ENCODE data around the gene KCNH2.

Gene KCNH2

DNA sequence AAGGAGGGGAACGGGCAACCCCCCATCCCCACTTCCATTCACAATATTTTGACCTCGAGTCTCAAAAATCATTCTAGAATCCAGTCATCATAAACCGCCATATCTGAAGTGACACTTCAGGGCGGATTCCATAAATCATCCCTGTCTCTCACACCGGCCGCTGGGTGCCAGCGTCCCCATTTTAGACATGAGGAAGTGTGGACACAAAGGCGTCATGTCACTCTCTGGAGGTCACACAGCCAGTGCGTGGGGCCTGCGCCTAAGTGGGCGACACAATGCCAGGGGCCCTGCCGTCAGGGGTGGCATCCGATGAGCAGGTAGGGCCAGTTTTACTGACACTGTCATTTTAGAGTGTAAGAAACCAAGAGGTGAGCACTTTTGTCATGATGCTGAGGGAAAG lies 19.5 kb downstream of the KCNH2 start:
- DNase-seq, result no peak

DNA sequence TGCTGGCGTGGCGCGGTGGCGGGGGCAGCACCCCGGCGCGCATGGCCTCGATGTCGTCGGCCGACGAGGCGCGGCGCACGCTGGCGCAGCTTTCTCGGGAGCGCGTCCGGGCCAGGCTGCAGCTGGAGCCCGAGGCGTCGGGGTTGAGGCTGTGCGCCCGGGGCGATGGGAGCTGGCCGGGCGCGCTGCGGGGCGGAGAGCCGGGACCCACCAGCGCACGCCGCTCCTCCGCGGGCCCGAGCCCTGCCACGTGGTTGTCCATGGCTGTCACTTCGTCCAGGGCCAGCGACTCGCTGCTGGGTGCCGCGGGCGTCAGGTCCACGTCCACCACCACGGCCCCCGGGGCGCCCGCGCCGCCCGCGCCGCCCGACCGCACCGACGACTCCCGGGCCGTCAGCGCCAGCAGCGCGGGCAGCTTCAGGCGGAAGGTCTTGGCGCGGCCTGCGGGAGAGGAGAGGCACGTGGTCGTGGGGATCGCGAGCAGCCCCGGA lies 20.0 kb downstream of the KCNH2 start:
- DNase-seq, result no peak

DNA sequence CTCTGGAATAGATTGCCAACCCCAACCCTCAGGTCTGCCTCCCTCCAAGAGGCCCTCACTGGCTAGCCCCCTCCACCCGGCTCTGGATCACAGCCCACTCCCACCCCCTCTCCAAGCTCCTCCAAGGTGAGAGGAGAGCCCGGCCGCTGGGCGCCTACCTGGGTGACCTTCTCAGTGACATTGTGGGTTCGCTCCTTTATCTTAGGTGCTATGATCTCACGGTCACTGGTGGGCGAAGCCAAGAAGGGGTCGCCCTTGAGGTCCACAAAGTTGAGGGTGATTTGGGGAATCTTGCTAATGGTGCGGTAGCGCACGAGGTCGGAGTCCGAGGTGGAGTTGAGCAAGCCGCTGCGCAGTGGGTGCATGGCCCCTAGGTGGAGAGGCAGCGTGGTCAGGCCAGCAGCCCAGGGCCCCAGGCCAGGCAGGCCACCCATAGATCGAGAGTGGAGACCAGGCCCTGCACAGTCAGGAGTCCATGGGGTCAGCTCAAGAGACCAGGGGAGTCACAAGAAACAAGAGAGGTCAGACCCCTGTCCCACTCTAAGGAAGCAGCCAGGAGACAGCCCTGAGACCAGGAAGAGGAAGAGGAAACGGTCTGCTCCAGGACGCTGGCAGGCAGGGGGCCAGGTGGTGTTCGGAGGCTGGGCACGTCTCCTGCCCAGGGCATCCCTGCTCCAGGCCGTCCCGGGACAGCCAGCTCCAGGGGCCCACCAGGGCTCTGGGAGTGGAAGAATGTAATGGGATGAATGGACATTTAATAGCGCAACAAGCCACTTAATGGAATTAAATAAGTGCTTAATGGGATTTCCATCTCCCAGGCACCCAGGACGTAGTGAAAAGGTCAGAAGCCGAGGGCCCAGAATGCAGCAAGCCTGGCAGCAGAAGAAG lies 20.7 kb downstream of the KCNH2 start:
- DNase-seq, result no peak

DNA sequence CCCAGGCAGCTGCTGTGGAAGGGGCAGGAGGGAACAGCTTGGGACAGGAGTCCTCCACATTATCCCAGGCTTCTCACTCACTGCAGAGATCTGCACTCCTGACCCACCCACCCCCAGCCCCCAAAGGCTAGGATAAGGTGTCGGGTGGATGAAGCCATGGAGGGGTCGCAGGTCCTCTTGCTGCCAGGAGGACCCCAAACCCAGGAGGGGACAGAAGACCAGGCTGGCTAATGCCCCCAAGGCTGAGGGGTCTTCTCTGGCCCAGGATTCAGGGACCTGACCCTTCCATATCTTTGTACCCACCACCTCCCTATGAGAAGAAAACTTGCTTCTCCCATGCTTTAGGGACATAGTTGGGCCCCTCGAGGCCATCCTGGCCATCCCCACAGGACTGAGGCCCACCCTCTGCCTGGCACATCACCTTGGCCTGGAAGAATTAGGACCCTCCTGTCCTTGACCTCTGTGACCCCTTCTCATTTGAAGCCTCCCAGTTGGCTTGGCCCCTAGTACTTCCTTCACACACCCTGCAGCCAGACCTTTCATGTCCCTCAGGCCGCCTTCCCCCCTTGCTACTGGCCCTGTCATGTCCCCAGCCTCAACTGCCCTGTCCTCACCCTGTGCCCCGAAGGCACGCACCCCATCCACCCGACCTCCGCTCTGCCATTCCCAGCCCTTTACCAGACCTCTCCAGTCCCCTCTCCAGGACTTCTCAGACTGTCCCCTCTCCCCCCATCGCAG lies 21.6 kb downstream of the KCNH2 start:
- DNase-seq, result no peak

DNA sequence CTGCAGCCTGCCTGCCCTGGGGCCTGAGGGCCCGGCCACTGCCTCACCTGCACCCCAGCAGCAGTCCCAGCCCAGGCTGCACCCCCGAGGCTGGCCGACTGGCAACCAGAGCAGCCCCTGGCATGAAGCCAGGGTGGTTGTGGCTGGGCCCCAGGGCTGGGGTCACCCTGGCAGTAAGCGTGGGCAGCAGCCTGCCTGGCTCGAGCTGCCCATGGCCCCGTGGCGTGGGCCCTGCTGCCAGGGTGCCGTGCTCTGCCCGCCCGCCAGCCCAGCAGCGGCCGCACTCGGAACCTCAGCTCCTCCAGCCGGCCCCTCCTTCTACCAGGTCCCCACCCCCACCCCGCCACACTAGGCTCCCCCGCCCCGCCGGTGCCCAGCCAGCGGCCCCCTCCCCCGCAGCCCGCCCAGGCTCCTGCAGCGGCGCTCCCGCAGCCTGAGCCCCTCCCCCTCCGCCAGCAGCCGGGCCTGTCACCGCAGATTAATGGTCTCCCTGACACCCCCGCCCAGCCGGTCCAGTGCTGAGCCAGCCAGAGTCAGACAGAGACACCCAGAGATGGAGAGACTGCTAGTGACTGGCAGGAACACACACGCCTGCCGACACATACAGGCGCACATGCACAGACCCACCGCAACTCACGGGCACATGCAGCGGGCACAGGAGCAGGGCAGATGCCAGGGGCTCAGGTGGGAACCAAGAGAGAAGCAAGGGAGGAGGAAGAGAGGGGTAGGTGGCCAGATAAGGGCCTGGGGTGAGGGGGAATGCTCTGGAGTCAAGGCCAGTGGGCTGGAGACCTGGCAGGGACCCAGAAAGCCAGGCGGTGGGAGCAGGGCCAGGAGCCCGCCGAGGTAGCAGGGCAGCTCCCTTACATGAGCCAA lies 22.4 kb downstream of the KCNH2 start:
- DNase-seq, result no peak

DNA sequence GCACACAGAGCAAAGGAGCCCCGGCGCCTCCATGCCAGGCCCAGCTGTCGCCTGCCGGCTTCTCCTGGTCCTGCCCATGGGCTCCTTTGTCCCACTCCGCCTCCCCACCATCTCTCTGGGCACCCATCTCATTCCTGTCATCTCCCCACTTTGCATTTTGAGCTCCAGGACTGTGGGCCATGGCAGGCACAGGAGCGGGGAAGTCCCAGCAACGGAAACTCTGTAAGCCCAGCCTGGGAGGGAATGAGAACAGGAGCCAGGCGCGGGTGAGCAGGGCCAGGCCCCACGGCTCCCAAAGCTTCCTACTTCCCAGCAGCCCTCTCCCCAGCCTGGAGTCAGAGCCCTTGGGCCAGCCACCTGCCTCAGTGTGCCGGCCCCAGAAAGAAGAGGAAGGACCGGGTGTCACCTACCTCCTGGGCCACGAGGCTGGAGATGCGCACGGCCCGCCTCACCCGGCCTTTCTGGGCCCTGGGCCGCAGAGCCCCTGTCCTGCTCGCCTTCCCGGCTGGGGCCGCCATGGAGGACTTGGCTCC lies 23.1 kb downstream of the KCNH2 start:
- no peak for DNase-seq

DNA sequence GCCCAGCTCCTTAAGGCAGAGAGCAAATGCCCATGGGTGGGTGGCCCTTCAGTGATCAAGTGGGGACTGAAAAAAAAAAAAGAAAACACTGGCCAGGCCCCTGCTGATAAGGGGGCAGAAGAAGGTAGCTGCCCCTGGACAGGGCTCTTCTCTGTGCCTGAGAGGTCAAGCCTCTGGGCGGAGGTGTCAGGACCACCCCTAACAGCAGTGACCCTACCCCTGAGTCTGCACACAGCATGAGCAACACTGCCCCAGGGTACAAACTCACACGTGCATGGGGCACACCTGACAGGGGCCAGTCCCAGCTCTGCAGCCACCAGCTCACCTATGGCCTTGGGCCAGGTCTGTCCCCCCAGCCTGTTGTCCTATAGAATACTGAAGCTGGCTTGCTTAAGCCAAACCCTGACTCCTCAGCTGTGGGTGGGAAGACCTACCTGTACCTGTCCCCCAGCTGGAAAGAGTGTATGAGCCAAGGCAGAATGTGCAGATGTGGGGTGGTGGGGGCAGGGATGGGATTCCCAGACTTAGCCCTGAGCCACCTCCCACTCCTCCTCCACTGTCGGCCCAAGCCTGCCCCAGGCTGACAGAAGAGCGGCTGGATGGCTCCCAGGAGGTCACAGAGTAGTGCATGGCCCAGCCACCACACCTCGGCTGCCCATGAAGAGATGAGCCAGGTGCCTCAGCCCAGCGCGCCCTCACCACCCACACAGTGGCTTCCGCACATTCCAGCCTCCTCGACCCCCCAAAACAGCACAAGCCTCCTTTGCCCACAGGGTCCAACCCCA lies 23.7 kb downstream of the KCNH2 start:
- DNase-seq, result no peak

DNA sequence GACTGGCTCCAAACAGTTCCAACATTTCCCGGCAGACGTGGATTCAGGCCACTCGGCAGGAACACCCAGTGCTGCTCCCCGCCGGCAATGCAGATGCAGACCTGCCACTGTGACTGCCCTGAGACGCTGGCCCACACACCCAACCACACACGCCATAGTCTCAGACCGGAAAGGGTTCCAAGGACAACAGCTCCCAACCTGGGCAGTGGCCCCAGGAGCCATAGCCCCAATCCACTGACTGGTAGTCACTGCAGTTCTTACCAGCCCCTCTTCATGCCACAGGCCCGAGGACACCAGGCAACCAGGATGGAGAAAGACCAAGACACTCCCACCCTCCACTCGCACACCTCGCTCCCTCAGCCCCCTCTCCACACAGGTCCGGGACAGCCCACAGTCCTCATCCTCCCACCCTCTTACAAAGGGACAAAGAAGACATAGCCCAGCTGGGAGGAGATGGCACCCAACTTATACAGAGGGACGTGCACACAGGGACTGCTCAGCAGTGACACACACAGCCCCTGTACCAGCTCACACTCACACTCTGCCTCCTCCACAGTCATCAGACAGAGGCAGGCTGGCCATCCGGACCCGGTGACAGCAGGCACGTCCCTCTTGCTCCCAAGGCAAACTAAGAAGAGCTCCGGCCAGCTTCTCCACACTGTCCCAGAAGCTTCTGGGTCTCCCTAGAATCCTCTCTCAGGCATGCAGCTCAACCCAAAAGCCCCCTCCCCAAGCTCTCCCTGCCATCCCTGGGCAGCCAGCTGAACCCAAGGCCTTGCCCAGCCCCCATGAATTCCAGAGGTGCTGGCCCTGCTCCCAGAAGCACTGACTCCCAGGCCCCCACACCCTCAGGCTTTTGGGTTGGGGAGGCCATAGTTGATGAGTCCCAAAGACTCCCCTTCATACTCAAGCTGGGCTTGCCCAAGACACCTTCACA lies 24.8 kb downstream of the KCNH2 start:
- no peak for DNase-seq

DNA sequence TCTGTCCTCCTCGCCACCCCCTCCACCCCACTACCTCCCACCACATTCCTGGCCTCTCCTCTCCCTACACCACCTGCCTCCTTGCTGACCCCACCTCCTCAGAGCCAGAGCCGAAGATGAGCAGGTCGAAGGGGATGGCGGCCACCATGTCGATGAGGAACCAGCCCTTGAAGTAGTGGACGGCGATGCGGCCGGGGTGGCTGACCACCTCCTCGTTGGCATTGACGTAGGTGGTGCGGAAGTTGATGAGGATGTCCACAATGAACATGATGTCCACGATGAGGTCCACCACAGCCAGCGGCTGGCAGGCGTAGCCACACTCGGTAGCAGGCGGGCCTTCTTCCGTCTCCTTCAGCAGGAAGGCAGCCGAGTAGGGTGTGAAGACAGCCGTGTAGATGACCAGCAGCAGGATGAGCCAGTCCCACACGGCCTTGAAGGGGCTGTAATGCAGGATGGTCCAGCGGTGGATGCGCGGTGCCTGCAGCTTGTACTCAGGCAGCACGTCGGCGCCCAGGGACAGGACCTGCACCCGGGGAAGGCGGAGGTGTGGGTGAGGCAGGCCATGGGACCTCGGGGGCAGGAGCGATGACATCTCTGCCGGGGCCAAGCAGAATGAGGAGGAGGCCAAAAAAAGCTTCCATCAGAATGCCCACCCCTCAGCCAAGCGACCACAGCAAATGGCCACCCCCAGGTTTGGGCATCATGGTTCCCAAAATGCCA lies 25.6 kb downstream of the KCNH2 start:
- no peak for DNase-seq

DNA sequence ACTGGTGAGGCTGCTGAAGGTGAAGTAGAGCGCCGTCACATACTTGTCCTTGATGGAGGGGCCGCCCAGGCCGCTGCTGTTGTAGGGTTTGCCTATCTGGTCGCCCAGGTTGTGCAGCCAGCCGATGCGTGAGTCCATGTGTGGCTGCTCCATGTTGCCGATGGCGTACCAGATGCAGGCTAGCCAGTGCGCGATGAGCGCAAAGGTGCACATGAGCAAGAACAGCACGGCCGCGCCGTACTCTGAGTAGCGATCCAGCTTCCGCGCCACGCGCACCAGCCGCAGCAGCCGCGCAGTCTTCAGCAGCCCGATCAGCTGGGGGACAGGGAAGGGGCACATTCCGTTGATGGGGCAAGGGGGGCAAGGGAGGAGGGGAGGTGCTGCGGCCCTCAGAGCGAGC lies 26.6 kb downstream of the KCNH2 start:
- DNase-seq, result no peak

DNA sequence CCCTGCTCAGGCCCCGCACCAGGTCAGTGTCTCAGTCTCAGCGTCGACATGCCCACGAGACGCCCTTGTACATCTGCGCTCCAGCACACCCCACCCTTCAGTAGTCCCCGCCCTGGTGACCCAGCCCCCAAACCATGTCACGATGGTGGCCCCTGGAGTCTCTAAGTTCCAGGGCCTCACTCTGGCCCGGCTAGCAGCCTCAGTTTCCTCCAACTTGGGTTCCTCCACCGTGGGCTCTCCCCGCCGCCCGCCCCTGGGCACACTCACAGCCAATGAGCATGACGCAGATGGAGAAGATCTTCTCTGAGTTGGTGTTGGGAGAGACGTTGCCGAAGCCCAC lies 27.0 kb downstream of the KCNH2 start:
- DNase-seq, result no peak

DNA sequence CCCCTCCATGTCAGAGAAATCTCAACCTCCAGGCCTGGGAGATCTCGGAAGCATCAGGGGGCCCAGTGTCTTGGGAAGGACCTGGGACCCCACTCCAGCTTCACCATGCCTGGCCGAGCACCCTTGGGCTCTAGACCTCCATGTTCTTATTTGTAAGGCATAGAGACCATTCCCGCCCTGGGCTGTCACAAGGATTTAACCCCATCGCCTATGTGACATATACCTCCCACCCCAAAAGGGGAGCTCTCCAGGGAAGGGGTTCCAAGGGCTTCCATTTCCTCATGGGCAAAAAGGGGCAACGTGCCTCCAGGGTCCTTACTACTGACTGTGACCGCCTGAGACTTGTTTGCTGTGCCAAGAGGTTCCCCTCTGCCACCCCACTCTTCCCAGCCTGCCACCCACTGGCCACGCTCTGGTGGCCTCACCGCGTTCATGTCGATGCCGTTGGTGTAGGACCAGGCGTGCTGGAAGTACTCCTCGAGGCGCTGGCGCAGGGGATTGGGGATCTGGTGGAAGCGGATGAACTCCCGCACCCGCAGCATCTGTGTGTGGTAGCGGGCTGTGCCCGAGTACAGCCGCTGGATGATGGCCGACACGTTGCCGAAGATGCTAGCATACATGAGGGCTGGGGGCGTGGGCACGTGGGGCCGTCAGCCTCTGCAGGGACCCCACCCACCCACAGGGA lies 27.5 kb downstream of the KCNH2 start:
- DNase-seq, result no peak

DNA sequence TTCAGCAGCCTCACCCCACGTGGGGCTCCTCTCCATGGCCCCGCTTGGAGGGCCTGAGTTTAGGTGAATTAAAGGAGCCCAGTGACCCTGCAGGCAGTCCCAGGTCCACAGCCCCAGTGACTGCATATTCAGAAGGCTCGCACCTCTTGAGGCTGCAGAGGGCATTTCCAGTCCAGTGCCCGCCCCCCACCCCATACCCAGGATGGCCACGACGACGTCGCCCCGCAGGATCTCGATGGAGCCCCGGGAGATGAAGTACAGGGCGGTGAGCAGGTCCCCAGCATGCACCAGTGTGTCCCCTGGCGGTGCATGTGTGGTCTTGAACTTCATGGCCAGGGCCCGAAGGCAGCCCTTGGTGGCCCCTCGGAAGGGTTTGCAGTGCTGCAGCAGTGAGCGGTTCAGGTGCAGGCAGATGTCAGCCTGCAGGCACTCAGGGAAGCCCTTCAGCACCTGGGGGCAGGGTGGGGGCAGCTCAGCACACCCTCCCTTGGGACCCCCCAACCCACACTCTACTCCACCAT lies 28.1 kb downstream of the KCNH2 start:
- DNase-seq, result no peak

DNA sequence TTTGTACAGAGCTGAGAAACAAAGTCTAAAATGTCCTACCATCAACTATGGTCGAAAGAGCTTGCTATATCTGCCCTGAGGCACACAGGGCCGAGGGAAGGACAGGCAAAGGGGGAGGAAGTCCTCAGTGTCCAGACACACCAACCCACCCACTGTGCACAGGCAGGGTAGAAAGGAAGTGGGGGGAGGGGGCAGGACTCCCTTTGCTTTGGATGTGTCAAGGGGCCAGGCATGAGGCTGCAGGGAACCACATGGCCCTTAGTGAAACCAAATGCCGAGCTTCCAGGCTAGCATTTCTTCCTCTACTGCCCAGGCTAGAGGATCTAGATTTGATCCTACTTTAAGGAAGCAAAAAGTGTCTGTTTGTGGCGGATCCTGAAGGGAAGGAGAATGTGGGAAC lies 28.6 kb downstream of the KCNH2 start:
- no peak for DNase-seq

DNA sequence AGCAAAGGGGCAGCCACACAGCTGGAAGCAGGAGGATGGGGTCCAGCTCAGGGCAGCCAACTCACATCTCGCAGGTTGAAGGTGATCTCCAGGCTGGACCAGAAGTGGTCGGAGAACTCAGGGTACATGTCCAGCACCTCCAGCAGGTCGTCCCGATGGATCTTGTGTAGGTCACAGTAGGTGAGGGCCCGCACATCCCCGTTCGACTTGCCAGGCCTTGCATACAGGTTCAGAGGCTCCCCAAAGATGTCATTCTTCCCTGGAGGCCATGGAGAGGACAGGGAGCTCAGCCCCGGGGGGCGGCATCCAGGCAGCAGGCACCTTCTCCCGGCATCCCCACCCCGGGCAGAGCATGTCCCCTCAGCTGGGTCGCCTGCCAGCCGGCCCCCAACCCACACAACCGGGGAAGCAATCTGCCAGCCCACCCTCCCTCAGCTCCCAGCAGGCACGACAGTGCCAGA lies 29.3 kb downstream of the KCNH2 start:
- no peak for DNase-seq

DNA sequence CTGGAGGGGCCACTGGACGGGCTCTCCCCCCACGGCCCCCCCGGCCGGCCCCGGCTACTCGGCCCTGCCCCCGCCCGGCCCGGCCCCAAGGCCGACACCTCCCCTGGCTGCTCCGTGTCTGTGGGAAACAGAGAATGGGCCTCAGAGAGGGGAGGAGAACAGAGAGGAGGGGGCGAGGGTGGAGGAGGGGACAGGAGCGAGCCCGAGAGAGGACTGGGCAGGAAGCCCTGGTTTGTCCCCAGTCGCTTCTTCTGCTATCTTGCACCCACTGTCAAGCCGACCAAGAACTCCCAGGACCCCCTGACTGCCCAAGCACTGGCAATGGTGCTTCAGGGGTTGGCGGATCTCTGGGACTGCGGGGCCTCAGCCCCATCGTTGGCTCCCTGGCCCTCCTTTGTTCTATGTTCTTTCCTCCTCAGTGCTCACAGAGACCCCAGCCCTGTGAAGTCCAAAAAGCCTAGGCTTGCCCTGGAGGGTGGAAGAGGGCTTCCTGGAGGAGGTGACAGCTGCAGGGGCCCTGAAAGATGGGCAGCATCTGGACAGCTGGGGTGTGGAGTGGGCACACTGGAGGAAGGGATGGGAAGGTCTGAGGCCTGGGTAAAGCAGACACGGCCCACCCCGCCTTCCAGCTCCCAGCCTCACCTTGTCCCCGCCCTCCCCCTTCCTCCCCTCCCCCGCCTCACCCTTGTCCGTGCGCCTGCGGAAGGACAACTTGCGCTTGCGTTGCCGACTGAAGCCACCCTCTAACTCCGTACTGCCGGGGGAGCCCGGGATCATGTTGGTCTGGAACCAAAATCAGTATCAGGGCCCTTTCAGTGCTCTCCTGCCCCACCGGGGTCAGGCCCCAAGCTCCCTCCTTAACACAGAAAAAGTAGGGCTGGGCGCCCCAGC lies 30.1 kb downstream of the KCNH2 start:
- DNase-seq, result no peak

DNA sequence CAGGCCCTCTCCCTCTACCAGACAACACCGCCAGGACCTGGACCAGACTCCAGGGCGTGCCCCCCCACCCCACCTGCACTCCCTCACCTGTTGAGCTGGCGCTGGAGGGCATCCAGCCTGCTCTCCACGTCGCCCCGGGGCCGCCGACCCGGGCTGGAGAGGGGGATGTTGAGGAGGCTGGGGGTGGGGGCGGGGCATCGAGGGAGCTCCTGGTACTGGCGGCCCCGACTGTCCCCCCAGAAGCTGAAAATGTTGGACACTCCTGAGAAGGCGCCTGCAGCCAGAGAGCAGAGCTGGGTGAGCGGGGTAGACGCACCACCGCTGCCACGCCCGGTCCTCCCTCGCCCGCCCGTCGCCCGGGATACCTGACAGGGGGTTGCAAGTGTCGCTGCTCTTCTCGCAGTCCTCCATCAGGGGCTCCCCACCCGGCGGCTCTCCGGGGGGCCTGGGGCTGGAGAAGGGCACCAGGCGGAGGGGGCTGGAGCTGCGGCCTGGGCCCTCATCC lies 30.8 kb downstream of the KCNH2 start:
- no peak for DNase-seq
